GM18867 (cell line): ENCODE data around the gene LGR5.

Experiments used
- ATAC-seq: cut with Tn5 transposase; IDR thresholded peaks from one replicate; pipeline ENCODE4 v1.9.1; 2021; ENCODE audit warnings: mild to moderate bottlenecking, moderate library complexity; ENCODE audit not compliant: unreplicated experiment

Gene LGR5

GRCh38 chr12:71436696-71437095 is 2.9 kb upstream of the LGR5 start:
- ATAC-seq = no peak

- no peak for ATAC-seq
Measured at GRCh38 chr12:71438670-71439361, 782 bp upstream of the LGR5 start.

GRCh38 chr12:71439362-71439612 is 311 bp upstream of the LGR5 start:
- no peak for ATAC-seq

- ATAC-seq = no peak
Measured at GRCh38 chr12:71440345-71440762, 756 bp downstream of the LGR5 start.

GRCh38 chr12:71440763-71441748 is 1.5 kb downstream of the LGR5 start:
- no peak for ATAC-seq

- no peak for ATAC-seq
Measured at GRCh38 chr12:71441836-71442566, 2.4 kb downstream of the LGR5 start.

GRCh38 chr12:71442567-71442931 is 3.0 kb downstream of the LGR5 start:
- no peak for ATAC-seq

- no peak for ATAC-seq
Measured at GRCh38 chr12:71445071-71445470, 5.5 kb downstream of the LGR5 start.

GRCh38 chr12:71447691-71448132 is 8.1 kb downstream of the LGR5 start:
- no peak for ATAC-seq

GRCh38 chr12:71448150-71448581 is 8.6 kb downstream of the LGR5 start:
- ATAC-seq = no peak

GRCh38 chr12:71449373-71450070 is 9.9 kb downstream of the LGR5 start:
- ATAC-seq = no peak

- ATAC-seq = no peak
Measured at GRCh38 chr12:71452006-71452405, 12.4 kb downstream of the LGR5 start.

- no peak for ATAC-seq
Measured at GRCh38 chr12:71455028-71455737, 15.6 kb downstream of the LGR5 start.

GRCh38 chr12:71456316-71456715 is 16.7 kb downstream of the LGR5 start:
- no peak for ATAC-seq

GRCh38 chr12:71456990-71457389 is 17.4 kb downstream of the LGR5 start:
- no peak for ATAC-seq

GRCh38 chr12:71460318-71460717 is 20.7 kb downstream of the LGR5 start:
- ATAC-seq = no peak

GRCh38 chr12:71460850-71461609 is 21.4 kb downstream of the LGR5 start:
- no peak for ATAC-seq

- ATAC-seq = no peak
Measured at GRCh38 chr12:71461787-71462328, 22.3 kb downstream of the LGR5 start.

- ATAC-seq = no peak
Measured at GRCh38 chr12:71465796-71466195, 26.2 kb downstream of the LGR5 start.
